NCI-H128 (cell line): Measurements from ENCODE around the gene PSMD1.
"Not testable (repeated sequence)": the region's sequence is repeated elsewhere in the genome, so short reads cannot be mapped to it uniquely, and the experiment has no call there.

Experiments
- DNase-seq: peaks from one replicate; lab custom pipeline; 2025; ENCODE audit not compliant: unreplicated experiment; lab: John Stamatoyannopoulos, UW

The PSMD1 gene

DNA sequence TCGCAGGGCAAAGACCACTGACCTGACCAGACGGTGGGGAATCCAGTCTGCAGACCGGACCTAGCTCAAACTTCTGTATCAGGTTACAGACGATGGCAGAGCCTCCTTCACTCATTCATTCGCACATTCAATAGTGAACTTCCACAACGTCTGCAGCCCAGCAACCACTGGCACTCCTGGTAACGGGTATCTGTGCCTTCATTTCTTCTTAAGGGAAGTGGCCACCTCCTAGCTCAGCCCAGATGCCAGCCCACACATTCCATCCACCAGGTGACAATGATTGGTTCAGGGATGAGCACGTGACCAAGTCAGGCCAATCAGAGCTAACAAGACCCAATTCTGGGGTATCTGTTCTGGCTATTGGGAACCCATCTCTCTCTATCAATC, 125.8 kb downstream of the PSMD1 start:
- DNase-seq: no peak

DNA sequence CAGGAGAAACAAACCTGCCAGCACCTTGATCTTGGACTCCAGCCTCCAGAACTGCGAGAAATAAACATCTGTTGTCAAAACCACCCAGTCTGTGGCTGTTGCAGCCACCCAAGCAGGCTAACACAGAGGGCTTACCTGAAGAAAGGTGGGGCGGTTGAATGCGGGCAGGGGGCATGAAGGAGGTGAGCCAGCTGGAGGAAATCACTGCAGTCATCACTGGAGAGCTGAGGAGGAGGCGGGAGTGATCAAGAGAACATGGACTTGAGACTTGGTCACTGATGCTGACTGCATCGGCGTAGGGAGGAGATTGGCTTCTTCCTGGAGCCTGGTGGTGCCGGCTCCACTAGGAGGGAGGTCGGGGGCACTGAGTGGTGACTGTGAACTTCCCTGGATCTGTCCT, 127.2 kb downstream of the PSMD1 start:
- DNase-seq: no peak

DNA sequence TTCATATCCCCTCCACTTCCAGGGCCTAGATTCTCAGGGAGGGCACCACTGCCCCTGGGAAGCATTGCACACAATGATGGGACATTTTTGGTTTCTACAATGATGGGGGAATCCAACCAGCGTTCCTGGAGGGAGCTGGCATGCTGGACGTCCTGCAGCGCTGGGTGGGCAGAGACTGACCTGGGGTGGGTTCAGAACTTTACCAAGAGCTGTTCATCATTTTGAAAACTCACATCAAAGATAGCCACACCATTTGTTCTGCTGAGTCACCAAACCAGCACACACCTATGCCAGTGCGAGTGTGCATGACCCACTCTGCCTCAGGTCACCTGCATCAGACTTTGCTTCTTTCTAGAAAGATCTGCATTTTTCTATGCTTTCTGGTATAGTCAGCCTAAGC, 127.7 kb downstream of the PSMD1 start:
- DNase-seq: no peak

DNA sequence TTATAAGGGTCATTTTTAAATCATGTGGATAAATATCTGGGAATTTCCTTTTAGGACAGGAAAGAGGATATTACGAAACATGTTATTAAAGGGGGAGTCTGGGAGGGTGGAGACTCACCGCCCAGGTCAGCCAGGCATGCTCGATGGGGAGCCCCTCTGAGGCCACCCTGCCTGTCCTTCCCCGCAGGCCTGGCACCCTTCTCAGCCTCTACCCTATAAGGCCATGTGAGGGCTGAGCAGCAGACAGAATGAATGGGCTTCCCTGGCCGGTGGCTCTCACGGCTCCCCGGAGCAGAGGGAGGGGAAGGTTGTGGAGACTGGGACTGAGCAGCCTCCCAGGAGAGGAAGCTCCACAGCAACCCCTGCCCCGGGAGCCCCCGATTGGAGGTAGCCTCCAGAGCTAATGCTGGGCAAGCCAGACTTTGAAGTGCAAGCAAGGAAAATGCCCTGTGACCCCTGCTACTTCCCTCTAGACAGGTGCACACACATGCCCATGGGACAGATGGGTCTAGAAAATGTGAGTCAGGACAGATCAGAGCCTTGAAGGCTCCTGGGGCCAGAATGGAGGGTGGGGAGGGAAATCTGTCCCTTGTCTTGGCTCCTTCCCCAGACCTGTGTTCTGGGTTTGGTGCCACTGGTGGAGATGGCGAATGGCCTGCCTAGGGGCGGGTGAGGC, 128.5 kb downstream of the PSMD1 start:
- DNase-seq: no peak

DNA sequence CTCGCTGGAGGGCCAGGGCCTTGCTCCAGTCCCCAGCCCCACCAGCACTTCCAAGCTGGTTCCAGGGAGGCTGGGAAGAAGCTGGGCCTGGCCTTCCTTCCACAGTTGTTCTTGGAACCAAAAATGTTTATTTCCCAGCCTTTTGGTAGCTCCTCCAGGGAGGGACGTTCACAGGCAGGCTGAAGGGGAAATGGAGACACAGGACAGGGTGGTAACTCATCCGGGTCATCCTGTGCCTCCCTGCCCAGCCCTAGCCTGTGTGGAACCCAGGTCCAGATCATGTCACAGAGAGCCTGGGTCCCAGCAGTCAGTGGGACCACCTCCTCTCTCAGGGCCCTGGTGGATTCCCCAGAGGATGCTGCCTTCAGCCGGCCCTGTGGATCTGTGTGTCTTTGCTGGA, 129.2 kb downstream of the PSMD1 start:
- no peak for DNase-seq

DNA sequence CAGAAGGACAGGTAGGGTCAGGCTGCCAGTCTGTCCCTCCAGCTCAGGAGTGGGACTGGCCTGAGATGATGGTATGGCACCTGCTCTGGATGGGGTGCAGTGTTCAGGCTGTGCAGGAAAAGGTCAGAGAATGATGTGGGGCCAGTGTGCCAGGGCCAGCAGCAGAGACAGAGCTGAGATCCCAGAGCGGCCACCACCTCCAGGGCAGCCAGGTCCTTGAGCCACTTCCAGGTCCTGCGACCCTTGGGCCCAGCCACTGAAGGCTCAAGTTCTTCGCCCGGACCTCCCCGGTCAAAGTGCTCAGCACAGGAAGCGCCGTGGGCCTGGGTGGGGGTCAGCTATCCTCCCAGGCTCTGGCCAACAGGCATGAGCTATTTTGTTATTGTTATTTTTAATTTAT, 129.7 kb downstream of the PSMD1 start:
- no peak for DNase-seq

DNA sequence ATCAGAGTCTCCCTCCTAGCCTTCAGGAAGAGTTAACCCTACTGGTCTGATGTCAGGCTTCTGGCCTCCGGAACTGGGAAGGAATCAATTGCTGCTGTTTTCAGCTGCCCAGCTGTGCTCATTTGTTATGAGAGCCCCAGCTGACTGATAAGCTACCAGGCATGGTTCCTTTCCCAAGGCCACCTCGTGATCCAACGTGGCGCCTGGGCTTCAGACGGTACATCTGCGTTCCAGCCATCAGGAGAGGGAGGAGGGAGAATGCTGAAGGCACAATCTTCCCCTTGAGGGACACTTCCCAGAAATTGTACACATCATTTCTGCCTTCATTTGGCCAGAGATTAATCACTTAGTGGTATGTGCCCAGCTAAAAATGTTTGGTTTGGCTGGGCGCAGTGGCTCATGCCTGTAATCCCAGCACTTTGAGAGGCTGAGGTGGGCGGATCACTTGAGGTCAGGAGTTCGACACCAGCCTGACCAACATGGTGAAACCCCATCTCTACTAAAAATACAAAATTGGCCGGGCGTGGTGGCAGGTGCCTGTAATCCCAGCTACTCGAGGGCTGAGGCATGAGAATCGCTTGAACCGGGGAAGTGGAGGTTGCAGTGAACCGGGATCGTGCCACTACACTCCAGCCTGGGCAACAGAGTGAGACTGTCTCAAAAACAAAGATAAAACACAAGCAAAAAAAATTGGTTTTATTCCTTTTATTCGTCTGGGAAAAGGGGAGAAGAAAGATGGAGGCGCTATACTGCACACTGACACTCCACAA, 131.3 kb downstream of the PSMD1 start:
- DNase-seq: no peak

DNA sequence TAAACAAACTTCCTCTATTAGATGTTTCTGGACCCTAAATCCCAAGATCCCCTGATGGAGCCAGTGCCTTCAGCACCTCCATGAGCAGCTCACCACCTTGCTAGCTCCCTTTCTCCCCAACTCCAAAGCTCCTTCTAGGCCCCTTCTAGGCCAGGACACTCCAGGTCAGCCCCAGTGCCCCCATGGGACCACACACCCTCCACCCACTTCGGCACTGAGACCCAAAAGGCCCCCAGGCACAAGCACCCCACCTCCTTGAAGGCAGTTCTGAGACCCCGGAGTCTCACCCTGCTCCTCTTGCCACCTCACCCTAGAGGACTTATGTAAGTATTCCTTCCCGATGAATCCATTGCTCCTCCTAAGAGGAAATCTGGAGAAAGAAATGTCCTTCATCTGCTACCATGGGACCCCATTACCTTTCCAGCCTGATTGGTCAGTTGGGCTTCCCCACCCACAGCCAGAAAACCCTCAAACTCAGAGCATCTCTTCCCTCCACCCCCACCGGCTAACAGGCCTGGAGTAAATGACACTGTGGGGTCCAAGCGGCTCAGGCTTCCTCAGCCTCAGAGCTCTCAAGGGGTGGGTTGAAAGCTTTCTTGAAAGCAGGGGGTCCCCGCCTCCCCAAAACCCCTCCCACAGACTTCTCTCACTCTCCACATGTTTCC, 132.0 kb downstream of the PSMD1 start:
- DNase-seq: no peak

DNA sequence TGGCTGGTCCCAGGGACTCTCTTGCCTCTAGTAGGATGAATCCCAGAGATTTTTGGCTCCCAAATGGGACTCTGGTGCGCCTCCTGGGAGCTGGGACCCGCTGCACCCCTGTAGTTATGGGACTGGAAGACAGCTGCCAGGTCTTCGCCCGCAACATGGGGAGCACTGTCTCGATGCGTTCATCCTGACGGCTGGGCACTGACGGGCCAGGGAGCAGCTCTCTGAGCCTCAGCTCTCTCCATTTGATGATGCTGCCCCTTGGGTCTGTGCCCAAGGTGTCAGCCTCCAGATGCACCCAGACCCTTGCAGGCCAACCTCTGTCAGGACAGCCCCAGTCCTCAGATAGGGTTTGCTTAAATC, 132.5 kb downstream of the PSMD1 start:
- no peak for DNase-seq

DNA sequence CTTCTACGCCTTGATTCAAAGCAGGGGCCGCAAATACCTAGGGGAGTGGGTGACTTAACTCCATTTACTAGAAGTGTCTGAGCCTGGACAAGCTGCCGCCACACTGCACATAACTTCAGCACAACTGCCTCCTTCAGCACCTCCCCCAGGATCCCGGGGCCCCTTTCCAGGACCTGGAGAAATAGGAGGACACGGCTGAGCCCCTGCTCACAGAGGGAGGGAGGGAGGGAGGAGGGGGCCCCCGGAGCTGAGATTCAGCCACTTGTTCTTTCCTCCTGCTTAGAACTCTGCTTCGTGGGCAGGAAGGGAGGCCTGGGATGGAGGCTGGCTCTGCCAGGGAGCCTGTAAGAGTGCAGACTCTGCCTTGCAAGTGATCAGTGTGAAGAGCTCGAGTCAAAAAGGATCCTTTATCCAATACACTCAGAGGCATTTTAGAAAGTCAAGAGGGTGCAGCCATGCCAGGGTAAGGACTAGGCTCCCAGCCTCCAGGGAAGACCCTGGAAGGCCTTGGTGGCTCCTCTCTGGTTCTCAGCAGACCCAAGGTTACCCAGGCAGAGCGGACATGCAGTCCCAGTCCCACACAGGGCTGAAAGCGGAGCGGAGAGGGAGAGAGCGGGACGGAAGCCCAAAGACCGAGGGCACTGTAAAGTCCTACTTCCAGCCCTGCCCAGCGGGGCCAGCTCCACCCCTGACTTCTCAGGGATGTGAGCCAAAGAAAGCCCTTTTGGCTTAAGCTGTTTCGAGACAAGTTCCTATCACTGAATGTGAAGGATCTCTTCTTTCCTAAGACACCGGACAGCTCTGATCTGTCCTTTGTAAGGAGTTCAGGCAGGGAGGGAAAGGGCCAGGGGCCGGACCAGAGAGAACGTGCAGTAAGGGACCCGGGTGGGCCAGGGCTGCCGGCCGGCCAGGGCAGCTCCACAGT, 133.2 kb downstream of the PSMD1 start:
- DNase-seq: no peak

DNA sequence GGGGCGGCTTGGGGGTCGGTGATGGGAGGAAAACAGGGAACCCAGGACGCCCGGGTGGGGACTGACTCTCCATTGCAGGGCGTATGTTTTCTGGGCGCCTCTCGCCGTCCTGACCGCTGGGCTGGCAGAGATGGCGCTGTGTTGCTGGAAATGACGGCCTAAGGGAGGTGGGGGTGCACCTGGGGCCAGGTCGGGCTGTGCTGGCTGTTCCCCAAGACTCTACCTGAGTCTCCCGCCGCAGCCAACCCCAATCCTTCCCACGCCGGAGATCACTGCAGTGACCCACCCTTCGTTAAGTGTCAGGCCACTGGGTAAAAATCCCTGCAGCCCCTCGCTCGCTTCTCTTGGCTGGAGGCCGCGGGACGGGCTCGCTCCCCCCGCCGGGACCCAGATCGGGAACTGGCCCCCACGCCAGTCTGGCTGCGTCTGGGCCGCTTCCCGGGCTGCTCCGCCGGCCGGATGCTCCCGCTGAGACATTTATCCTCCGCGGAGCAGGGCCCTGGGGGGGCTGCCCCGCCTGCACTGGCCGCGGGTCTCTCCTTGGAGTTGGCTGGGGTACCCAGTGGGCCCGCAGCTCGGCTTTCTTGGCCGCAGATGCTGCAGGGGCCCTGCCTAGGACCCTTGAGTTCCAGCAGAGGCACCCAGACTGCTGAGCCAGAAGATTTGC, 134.0 kb downstream of the PSMD1 start:
- no peak for DNase-seq

DNA sequence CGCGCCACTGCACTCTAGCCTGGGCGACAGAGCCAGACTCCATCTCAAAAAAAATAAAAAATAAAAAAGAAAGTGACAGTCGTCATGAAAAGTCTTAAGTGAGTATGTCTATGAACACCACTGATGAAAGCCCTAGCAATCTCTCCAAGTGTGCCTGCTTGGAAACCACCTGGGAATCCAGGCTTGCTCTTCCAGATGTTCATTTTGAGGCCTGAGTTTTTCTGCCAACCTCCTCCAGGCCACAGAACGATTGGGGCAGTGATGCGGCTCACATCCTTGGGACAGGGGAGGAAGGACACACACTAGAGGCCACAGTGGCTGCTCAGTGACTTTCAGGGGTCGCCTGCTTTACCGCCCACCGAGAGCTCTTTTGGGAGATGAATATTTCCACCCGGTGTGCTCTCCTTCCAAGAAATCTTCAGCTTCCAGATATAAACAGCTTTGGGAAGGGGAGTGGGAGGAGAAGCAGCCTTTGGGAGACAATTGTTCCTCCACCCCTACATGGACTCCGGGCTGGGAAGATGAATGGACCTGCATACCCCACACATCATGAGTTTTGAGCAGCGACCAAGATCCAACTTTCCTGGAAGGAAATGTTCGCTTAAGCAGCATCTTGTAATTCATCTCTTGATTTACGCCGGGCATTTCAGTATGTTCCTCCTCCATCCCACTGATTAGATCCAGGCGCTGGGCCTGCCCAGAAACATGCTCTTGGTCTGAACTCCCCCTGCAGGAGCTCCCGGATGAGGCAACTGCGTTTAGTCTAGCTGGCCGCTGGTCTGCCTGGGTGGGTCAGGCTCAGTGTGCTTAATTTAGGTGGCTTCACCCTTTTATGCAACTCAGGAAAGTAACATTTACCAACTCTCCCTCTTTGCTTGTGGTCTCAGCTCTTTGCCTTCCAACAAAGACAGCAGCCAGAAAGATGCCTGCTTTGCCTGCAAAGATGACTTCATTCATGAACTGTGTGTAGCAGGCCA, 135.5 kb downstream of the PSMD1 start:
- no peak for DNase-seq

DNA sequence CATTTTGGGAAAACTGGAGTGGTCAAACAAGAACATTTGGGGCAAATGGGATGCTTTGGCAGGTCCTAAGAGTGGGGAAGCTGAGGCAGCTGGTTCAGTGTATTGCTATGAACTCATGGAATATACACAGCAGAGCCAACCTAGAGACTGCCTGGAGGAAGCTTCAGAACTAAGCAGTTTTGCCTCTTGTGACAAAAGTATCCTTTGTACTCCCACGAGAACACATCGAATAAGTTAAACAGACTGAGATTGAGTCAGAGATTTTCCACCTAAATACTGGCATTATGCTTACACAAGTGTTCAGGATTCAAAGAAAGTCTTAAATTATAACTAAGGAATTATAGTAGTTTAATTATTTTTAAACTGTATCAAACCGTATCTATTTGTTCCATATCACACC, 136.5 kb downstream of the PSMD1 start:
- no peak for DNase-seq

DNA sequence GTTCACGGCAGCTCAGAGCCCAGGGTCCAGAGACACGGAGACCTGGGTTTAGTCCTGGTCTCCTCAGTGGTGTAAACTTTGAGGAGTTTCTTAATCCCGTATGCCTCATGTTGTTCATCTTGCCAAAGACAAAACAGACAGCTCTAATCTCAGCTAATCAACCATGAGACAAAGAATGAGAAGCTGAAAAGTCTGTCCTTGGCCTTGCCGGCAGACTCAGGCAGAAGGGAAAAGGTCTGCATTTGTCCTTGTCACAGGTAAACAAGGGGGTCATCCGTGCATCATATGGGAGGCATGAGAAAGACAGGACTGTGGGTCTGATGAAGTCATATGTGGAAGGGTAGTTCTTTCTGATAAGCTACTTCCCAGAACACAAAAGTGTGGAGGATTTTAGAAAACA, 139.9 kb downstream of the PSMD1 start:
- no peak for DNase-seq

DNA sequence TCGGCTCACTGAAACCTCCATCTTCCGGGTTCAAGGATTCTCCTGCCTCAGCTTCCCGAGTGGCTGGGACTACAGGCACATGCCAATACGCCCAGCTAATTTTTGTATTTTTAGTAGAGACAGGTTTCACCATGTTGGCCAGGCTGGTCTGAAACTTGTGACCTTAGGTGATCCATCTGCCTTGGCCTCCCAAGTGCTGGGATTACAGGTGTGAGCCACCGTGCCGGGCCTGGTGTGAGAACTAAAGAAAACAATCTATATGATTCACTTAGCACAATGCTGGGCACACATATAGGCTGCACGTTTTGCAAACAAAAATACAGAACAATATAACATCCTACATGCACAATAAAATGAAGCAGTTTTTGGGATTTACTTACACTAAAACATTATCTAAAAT, 140.5 kb downstream of the PSMD1 start:
- not testable (repeated sequence) for DNase-seq

DNA sequence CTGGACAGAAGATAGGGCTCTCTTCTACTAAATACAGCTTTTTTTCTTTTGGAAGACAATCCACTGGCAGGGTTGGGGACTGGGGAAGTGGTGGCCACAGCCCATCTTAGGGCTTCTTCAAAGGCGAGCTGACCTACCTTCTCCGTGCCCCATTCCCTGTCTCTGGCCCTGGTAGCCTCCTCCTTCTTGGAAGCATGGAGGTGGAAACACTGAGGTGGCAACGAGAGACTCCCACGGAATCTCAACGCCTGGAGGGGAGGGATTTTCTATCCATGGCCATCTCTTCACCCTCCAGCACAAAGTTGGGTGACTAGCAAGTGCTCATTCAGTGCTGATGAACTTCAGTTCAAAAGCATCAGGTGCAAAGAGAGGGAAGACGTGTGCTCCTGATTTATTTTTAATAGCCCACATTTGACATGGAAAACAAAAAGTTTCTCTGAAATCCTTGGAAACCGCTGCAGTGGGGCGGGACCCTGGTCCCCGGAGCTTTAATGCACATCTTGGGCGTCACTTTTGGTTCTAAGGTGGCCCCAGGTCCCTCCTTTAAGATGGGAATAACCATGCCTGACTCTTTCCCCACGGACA, 141.1 kb downstream of the PSMD1 start:
- no peak for DNase-seq

DNA sequence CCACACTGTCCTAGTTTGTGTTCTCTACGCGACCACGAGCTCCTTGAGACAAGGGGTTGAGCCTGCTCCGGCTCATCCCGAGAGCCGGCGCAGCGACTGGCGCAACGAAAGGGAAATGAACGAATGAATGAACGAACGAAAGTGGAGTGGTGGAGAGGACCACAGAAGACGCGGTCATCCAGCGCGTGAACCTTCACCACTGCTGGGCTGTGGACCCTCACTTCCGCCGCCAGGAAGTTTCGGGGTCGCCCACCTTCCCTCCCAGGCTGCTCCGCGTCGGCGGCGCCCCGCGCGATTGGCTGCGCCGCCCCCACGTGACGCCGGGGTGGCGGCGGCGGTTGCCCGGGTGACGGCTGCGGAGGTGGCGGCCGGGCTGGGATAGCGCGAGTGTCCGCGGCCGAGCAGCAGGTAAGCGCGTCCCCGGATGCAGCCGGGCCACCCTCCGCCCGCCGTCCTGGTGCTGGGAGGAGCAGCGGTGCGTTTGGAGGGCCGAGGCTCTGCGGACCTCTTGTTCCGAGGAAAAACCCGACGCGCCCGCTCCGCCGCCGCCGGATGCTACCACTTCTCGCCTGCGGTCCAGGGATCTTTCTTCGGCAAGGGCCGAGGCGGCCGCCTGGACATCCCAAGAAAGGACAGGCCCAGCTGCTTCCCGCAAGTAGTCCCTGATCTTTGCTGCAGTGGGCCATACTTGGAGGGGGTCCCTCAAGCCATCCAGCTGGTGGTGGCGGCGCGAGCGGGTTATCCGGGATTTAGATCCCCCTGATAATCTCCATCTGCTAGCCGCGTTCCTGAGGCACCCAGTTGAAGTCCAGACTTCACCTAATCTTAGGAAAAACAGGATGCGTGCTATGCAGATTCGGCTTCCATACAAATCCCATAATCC, 141.9 kb downstream of the PSMD1 start, which contains the start of gene ARMC9:
Gene ARMC9, plus strand, starts transcription at position 341 of the 883 bp plus-strand sequence. CDS start 7,608 bp downstream, outside the sequence.
- peak; percentile 8 for DNase-seq

DNA sequence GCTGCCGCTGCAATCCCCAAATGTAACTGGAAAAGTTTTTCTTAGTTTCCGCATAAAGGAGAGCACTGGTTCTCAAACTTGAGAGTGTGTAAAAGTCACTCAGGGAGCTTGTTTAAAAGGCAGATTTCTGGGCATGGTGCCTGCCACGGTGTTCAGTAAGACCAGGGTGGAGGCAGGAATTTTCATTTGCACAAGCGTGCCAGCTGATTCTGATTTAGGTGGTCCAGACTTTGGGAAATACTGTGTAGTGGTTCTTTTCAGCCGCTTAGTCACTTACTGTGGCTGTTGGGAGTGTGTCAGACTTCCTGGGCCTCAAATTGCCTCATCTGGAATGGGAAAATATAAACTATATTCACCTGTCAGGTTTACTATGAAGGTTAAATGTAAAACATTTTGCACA, 142.6 kb downstream of the PSMD1 start:
- no peak for DNase-seq
